HEK293 (cell line): ENCODE measurements around the gene NINJ2.

Source experiments
- BCL11B ChIP-seq: fragments of 450-650 bp; formaldehyde crosslinking; IDR thresholded peaks from 2 replicates; pipeline ENCODE4 v1.5.1; 2016; ENCODE audit warnings: low read depth, missing biosample characterization, missing genetic modification characterization
- CTCF ChIP-seq: fragments of 450-650 bp; formaldehyde crosslinking; IDR thresholded peaks from 2 replicates; pipeline ENCODE4 v1.5.1; 2016; ENCODE audit warnings: missing biosample characterization, missing genetic modification characterization
- HOXA7 ChIP-seq: sonication (generic); formaldehyde crosslinking; IDR thresholded peaks from 2 replicates; pipeline ENCODE4 v1.8.1; 2022; ENCODE audit warnings: missing genetic modification reagents, borderline replicate concordance
- HOXC10 ChIP-seq: sonication (generic); formaldehyde crosslinking; IDR thresholded peaks from 2 replicates; pipeline ENCODE4 v1.8.1; 2023; ENCODE audit warnings: mild to moderate bottlenecking, missing genetic modification reagents
- IKZF3 ChIP-seq: fragments of 450-650 bp; IDR thresholded peaks from 2 replicates; pipeline ENCODE4 v1.5.0; 2018; ENCODE audit warnings: missing biosample characterization, mild to moderate bottlenecking, missing genetic modification characterization, moderate library complexity
- MEIS1 ChIP-seq: sonication (generic); formaldehyde crosslinking; IDR thresholded peaks from 2 replicates; pipeline ENCODE4 v1.8.1; 2022; ENCODE audit warnings: missing genetic modification reagents, mild to moderate bottlenecking, borderline replicate concordance
- OVOL3 ChIP-seq: fragments of 450-650 bp; formaldehyde crosslinking; IDR thresholded peaks from 2 replicates; pipeline ENCODE4 v1.5.1; 2016; ENCODE audit warnings: missing biosample characterization, missing genetic modification characterization
- RBAK ChIP-seq: fragments of 450-650 bp; formaldehyde crosslinking; IDR thresholded peaks from 2 replicates; pipeline ENCODE4 v1.5.1; 2016; ENCODE audit warnings: missing biosample characterization, missing genetic modification characterization
- SP3 ChIP-seq: fragments of 450-650 bp; formaldehyde crosslinking; IDR thresholded peaks from 2 replicates; pipeline ENCODE4 v1.5.1; 2016; ENCODE audit warnings: missing biosample characterization, missing genetic modification characterization
- WT1 ChIP-seq: fragments of 450-650 bp; formaldehyde crosslinking; IDR thresholded peaks from 2 replicates; pipeline ENCODE4 v1.5.1; 2016; ENCODE audit warnings: missing biosample characterization, missing genetic modification characterization
- ZBTB1 ChIP-seq: fragments of 450-650 bp; formaldehyde crosslinking; IDR thresholded peaks from 2 replicates; pipeline ENCODE4 v1.5.1; 2016; ENCODE audit warnings: missing biosample characterization, missing genetic modification characterization
- ZNF155 ChIP-seq: fragments of 450-650 bp; formaldehyde crosslinking; IDR thresholded peaks from 2 replicates; pipeline ENCODE4 v1.5.1; 2016; ENCODE audit warnings: missing biosample characterization, missing genetic modification characterization
- ZNF211 ChIP-seq: fragments of 450-650 bp; formaldehyde crosslinking; IDR thresholded peaks from 2 replicates; pipeline ENCODE4 v1.5.1; 2016; ENCODE audit warnings: low read depth, missing biosample characterization, missing genetic modification characterization
- ZNF341 ChIP-seq: fragments of 450-650 bp; formaldehyde crosslinking; IDR thresholded peaks from 2 replicates; pipeline ENCODE4; 2016; ENCODE audit warnings: low read depth, missing biosample characterization, missing genetic modification characterization
- ZNF350 ChIP-seq: fragments of 450-650 bp; formaldehyde crosslinking; IDR thresholded peaks from 2 replicates; pipeline ENCODE4 v1.5.0; 2017; ENCODE audit warnings: missing biosample characterization, mild to moderate bottlenecking, missing genetic modification characterization
- ZNF366 ChIP-seq: fragments of 450-650 bp; formaldehyde crosslinking; conservative IDR thresholded peaks from 2 replicates; pipeline ENCODE4 v1.5.1; 2016; ENCODE audit warnings: missing biosample characterization, missing genetic modification characterization
- ZNF521 ChIP-seq: fragments of 450-650 bp; formaldehyde crosslinking; IDR thresholded peaks from 2 replicates; pipeline ENCODE4 v1.5.1; 2017; ENCODE audit warnings: missing biosample characterization, mild to moderate bottlenecking, missing genetic modification characterization
- ZNF548 ChIP-seq: fragments of 450-650 bp; formaldehyde crosslinking; IDR thresholded peaks from 2 replicates; pipeline ENCODE4 v1.5.1; 2016; ENCODE audit warnings: missing biosample characterization, missing genetic modification characterization
- ZNF677 ChIP-seq: fragments of 450-650 bp; IDR thresholded peaks from 2 replicates; pipeline ENCODE4 v1.5.0; 2018; ENCODE audit warnings: missing biosample characterization, mild to moderate bottlenecking, missing genetic modification characterization, moderate library complexity
- ZNF707 ChIP-seq: fragments of 450-650 bp; formaldehyde crosslinking; IDR thresholded peaks from 2 replicates; pipeline ENCODE4 v1.5.1; 2016; ENCODE audit warnings: missing biosample characterization, missing genetic modification characterization
- ZNF792 ChIP-seq: fragments of 450-650 bp; formaldehyde crosslinking; IDR thresholded peaks from 2 replicates; pipeline ENCODE4 v1.5.1; 2016; ENCODE audit warnings: missing biosample characterization, missing genetic modification characterization
- TF ChIP-seq, protein P1 (sequence below): fragments of 450-650 bp; formaldehyde crosslinking; IDR thresholded peaks from 2 replicates; pipeline ENCODE4 v1.5.1; 2016; ENCODE audit warnings: missing biosample characterization, missing genetic modification characterization
- TF ChIP-seq, protein P2 (sequence below): fragments of 450-650 bp; formaldehyde crosslinking; IDR thresholded peaks from 2 replicates; pipeline ENCODE4 v1.5.1; 2016; ENCODE audit warnings: missing biosample characterization, missing genetic modification characterization
- TF ChIP-seq, protein P3 (sequence below): fragments of 450-650 bp; formaldehyde crosslinking; IDR thresholded peaks from 2 replicates; pipeline ENCODE4 v1.5.1; 2016; ENCODE audit warnings: missing biosample characterization, missing genetic modification characterization, borderline replicate concordance
- TF ChIP-seq, protein P4 (sequence below): fragments of 450-650 bp; formaldehyde crosslinking; IDR thresholded peaks from 2 replicates; pipeline ENCODE4 v1.5.1; 2016; ENCODE audit warnings: missing biosample characterization, missing genetic modification characterization
- TF ChIP-seq, protein P5 (sequence below): fragments of 450-650 bp; formaldehyde crosslinking; IDR thresholded peaks from 2 replicates; pipeline ENCODE4 v1.5.1; 2016; ENCODE audit warnings: missing biosample characterization, missing genetic modification characterization, borderline replicate concordance

NINJ2 gene

GRCh38 chr12:546920-547845, 116.1 kb downstream of the NINJ2 start (continued):
- TF ChIP-seq, protein P1, sequence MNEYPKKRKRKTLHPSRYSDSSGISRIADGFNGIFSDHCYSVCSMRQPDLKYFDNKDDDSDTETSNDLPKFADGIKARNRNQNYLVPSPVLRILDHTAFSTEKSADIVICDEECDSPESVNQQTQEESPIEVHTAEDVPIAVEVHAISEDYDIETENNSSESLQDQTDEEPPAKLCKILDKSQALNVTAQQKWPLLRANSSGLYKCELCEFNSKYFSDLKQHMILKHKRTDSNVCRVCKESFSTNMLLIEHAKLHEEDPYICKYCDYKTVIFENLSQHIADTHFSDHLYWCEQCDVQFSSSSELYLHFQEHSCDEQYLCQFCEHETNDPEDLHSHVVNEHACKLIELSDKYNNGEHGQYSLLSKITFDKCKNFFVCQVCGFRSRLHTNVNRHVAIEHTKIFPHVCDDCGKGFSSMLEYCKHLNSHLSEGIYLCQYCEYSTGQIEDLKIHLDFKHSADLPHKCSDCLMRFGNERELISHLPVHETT, result 0 out of 2 replicates have a peak, but pooled peaks have one; percentile 23
- TF ChIP-seq ZBTB1 (tag by site-specific recombination) (no peak), ZNF350 (tag by site-specific recombination) (no peak), IKZF3 (tag by site-specific recombination) (no peak), BCL11B (tag by site-specific recombination) (no peak), OVOL3 (tag by site-specific recombination) (no peak), ZNF707 (tag by site-specific recombination) (no peak), WT1 (tag by site-specific recombination) (no peak), ZNF677 (no peak), HOXA7 (CRISPR knock-in tag) (no peak), ZNF366 (tag by site-specific recombination) (no peak), MEIS1 (CRISPR knock-in tag) (no peak), ZNF341 (tag by site-specific recombination) (no peak), ZNF155 (tag by site-specific recombination) (no peak), SP3 (peak; percentile 21; the same call in 1 of the 2 replicates), ZNF792 (tag by site-specific recombination) (no peak), RBAK (tag by site-specific recombination) (no peak), ZNF521 (tag by site-specific recombination) (no peak), CTCF (tag by site-specific recombination) (peak; percentile 97), ZNF548 (no peak), HOXC10 (CRISPR knock-in tag) (no peak), ZNF211 (tag by site-specific recombination) (no peak)
- TF ChIP-seq, protein P2, sequence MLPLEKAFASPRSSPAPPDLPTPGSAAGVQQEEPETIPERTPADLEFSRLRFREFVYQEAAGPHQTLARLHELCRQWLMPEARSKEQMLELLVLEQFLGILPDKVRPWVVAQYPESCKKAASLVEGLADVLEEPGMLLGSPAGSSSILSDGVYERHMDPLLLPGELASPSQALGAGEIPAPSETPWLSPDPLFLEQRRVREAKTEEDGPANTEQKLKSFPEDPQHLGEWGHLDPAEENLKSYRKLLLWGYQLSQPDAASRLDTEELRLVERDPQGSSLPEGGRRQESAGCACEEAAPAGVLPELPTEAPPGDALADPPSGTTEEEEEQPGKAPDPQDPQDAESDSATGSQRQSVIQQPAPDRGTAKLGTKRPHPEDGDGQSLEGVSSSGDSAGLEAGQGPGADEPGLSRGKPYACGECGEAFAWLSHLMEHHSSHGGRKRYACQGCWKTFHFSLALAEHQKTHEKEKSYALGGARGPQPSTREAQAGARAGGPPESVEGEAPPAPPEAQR (tag by site-specific recombination), result no peak
- TF ChIP-seq, protein P3, sequence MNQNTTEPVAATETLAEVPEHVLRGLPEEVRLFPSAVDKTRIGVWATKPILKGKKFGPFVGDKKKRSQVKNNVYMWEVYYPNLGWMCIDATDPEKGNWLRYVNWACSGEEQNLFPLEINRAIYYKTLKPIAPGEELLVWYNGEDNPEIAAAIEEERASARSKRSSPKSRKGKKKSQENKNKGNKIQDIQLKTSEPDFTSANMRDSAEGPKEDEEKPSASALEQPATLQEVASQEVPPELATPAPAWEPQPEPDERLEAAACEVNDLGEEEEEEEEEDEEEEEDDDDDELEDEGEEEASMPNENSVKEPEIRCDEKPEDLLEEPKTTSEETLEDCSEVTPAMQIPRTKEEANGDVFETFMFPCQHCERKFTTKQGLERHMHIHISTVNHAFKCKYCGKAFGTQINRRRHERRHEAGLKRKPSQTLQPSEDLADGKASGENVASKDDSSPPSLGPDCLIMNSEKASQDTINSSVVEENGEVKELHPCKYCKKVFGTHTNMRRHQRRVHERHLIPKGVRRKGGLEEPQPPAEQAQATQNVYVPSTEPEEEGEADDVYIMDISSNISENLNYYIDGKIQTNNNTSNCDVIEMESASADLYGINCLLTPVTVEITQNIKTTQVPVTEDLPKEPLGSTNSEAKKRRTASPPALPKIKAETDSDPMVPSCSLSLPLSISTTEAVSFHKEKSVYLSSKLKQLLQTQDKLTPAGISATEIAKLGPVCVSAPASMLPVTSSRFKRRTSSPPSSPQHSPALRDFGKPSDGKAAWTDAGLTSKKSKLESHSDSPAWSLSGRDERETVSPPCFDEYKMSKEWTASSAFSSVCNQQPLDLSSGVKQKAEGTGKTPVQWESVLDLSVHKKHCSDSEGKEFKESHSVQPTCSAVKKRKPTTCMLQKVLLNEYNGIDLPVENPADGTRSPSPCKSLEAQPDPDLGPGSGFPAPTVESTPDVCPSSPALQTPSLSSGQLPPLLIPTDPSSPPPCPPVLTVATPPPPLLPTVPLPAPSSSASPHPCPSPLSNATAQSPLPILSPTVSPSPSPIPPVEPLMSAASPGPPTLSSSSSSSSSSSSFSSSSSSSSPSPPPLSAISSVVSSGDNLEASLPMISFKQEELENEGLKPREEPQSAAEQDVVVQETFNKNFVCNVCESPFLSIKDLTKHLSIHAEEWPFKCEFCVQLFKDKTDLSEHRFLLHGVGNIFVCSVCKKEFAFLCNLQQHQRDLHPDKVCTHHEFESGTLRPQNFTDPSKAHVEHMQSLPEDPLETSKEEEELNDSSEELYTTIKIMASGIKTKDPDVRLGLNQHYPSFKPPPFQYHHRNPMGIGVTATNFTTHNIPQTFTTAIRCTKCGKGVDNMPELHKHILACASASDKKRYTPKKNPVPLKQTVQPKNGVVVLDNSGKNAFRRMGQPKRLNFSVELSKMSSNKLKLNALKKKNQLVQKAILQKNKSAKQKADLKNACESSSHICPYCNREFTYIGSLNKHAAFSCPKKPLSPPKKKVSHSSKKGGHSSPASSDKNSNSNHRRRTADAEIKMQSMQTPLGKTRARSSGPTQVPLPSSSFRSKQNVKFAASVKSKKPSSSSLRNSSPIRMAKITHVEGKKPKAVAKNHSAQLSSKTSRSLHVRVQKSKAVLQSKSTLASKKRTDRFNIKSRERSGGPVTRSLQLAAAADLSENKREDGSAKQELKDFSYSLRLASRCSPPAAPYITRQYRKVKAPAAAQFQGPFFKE (tag by site-specific recombination), result no peak
- TF ChIP-seq, protein P4, sequence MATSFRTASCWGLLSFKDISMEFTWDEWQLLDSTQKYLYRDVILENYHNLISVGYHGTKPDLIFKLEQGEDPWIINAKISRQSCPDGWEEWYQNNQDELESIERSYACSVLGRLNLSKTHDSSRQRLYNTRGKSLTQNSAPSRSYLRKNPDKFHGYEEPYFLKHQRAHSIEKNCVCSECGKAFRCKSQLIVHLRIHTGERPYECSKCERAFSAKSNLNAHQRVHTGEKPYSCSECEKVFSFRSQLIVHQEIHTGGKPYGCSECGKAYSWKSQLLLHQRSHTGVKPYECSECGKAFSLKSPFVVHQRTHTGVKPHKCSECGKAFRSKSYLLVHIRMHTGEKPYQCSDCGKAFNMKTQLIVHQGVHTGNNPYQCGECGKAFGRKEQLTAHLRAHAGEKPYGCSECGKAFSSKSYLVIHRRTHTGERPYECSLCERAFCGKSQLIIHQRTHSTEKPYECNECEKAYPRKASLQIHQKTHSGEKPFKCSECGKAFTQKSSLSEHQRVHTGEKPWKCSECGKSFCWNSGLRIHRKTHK, result no peak
- TF ChIP-seq, protein P5, sequence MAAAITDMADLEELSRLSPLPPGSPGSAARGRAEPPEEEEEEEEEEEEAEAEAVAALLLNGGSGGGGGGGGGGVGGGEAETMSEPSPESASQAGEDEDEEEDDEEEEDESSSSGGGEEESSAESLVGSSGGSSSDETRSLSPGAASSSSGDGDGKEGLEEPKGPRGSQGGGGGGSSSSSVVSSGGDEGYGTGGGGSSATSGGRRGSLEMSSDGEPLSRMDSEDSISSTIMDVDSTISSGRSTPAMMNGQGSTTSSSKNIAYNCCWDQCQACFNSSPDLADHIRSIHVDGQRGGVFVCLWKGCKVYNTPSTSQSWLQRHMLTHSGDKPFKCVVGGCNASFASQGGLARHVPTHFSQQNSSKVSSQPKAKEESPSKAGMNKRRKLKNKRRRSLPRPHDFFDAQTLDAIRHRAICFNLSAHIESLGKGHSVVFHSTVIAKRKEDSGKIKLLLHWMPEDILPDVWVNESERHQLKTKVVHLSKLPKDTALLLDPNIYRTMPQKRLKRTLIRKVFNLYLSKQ (tag by site-specific recombination), result no peak
